Neural crest cell (in vitro differentiated cells): ENCODE measurements around the gene TLX2. TPM values are rescaled to one million over a fixed set of nuclear protein-coding genes. Genes with fewer than 3 reads are reported as not detected.

Experiments used
- DNase-seq: peaks from one replicate; pipeline ENCODE4 v3.0.0; 2021; ENCODE audit warnings: low read depth, mixed read lengths, low spot score
- H3K27ac Mint-ChIP-seq: one replicate; pipeline ENCODE4 v1.8.0; 2021; ENCODE audit warnings: mild to moderate bottlenecking, mixed read lengths; ENCODE audit not compliant: unreplicated experiment
- H3K27me3 Mint-ChIP-seq: 2 replicates; pipeline ENCODE4 v1.8.0; 2021; ENCODE audit warnings: low read depth, mild to moderate bottlenecking, mixed read lengths
- H3K36me3 Mint-ChIP-seq: 2 replicates; pipeline ENCODE4 v1.8.0; 2021; ENCODE audit warnings: low read depth, mild to moderate bottlenecking, mixed read lengths
- H3K4me1 Mint-ChIP-seq: 2 replicates; pipeline ENCODE4 v1.8.0; 2021; ENCODE audit warnings: mixed read lengths
- H3K4me3 Mint-ChIP-seq: one replicate; pipeline ENCODE4 v1.8.0; 2021; ENCODE audit warnings: mild to moderate bottlenecking, mixed read lengths
- H3K9me3 Mint-ChIP-seq: 2 replicates; pipeline ENCODE4 v1.8.0; 2021; ENCODE audit warnings: mixed read lengths
- CTCF ChIP-seq: fragments of 200-600 bp; sonication (generic); conservative IDR thresholded peaks from 2 replicates; pipeline ENCODE4 v1.5.0; 2021; ENCODE audit warnings: antibody characterized with exemption, mild to moderate bottlenecking
- total RNA-seq: library from RNA; stranded (reverse); gene quantifications from 2 replicates; pipeline ENCODE4 v1.2.1, GENCODE V29; 2021

The TLX2 gene
- total RNA-seq, 1 donor from 2014 or later: not detected

DNA sequence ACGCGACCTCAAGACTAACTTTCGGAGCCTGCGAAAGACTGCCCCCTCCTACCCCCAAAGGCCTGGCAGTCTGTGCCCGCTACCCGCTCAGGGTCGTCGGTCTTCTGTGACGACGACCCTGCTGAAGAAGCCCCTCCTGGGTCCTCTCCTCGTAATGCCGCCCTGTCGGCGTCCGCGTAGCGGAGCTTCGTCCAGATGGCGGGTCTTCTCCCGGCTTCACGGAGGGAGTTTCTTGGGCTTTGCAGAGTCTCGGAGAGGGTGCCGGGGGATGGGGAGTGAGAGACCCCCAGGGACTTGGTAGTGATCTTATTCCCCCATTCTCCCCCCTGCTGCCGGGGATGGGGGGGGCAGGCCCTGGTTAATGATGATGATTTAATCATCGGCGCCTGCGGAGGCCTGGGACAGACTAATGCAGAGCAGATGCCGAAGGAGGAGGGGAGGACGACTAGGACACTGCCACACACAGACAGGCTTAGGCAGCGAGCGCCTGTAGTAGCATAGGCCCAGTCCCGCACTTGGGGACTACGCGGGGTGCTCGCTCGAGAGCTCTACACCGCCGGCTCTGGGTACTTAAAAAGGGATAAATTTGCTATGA, 6.2 kb upstream of the TLX2 start:
- no peak for TF ChIP-seq CTCF
- peaks cover 91% of the 10 kb centered on the region for H3K27me3 Mint-ChIP-seq
- peaks cover 30% of the 10 kb centered on the region for H3K4me1 Mint-ChIP-seq
- peaks cover 21% of the 10 kb centered on the region for H3K36me3 Mint-ChIP-seq
- peaks cover 3% of the 10 kb centered on the region for H3K9me3 Mint-ChIP-seq
- no peak for DNase-seq
- peak overlapping the region; percentile 100 for H3K27ac Mint-ChIP-seq
- H3K4me3 Mint-ChIP-seq: peak overlapping the region; percentile 99

- Mint-ChIP-seq H3K4me3 (peak overlapping the region; percentile 44), H3K4me1 (peaks cover 26% of the 10 kb centered on the region), H3K9me3 (peaks cover 3% of the 10 kb centered on the region), H3K27me3 (peaks cover 86% of the 10 kb centered on the region), H3K27ac (no peak overlapping the region), H3K36me3 (peaks cover 10% of the 10 kb centered on the region)
- no peak for TF ChIP-seq CTCF
- DNase-seq: no peak
These were observed 4.0 kb upstream of the TLX2 start for GRCh38 chr2:74510272-74510671.

DNA sequence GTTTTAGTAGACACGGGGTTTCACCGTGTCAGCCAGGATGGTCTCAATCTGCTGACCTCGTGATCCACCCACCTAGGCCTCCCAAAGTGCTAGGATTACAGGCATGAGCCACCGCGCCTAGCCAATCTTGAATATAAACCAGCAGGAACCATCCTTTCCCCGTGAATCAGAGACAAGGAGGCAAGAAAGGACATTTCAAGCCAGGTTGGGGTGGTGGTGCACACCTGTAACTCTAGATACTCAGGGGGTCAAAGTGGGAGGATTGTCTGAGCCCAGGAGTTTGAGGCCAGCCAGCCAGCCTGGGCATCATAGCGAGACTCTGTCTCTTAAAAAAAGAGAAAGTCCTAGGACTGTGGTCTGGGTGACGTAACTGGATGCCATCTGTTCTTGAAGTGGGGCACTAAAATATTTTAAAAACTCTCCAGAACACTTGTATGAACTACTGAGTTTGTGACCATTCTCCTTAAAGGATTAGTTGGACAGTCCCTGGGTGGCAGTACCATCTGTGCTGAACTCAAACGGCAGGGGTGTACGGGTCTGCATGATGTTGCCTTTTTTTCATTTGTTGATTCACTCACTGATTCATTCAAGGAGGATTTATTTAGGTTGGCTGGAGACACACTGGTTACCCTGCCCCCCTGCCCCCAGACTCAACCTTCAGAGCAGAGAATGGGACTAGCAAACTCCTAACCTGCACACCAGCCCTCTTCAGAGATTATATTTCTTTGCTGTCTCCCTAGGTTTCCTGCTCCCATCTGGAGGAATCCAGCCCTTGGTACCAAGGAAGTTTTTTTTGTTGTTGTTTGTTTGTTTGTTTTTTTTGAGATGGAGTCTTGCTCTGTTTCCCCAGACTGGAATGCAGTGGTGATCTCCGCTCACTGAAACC, 2.9 kb upstream of the TLX2 start:
- Mint-ChIP-seq H3K36me3 (peaks cover 8% of the 10 kb centered on the region), H3K27me3 (peaks cover 92% of the 10 kb centered on the region), H3K4me3 (peak overlapping the region; percentile 41), H3K9me3 (peaks cover 3% of the 10 kb centered on the region), H3K27ac (no peak overlapping the region), H3K4me1 (peaks cover 26% of the 10 kb centered on the region)
- no peak for DNase-seq
- TF ChIP-seq CTCF: no peak

- DNase-seq: no peak
- H3K36me3 Mint-ChIP-seq: peaks cover 9% of the 10 kb centered on the region
- H3K4me1 Mint-ChIP-seq: peaks cover 12% of the 10 kb centered on the region
- H3K9me3 Mint-ChIP-seq: peaks cover 3% of the 10 kb centered on the region
- peak overlapping the region; percentile 35 for H3K4me3 Mint-ChIP-seq
- no peak for TF ChIP-seq CTCF
- peaks cover 95% of the 10 kb centered on the region for H3K27me3 Mint-ChIP-seq
- H3K27ac Mint-ChIP-seq: no peak overlapping the region
These were observed 1.3 kb upstream of the TLX2 start for GRCh38 chr2:74512744-74513604.

- Mint-ChIP-seq H3K4me1 (peaks cover 4% of the 10 kb centered on the region), H3K36me3 (peaks cover 6% of the 10 kb centered on the region), H3K27me3 (peaks cover 95% of the 10 kb centered on the region), H3K9me3 (no peaks in the 10 kb centered on the region), H3K4me3 (peak overlapping the region; percentile 27), H3K27ac (no peak overlapping the region)
- TF ChIP-seq CTCF: no peak
- DNase-seq: no peak
These were observed 464 bp upstream of the TLX2 start for GRCh38 chr2:74513605-74514367.
